Esophagus squamous epithelium (tissue), 5 donors: ENCODE data around the gene SBSN. TPM values are rescaled to one million over a fixed set of nuclear protein-coding genes. Genes with fewer than 3 reads are reported as not detected.
A peak's percentile ranks its signal among the peaks of the same experiment; 100 is the strongest.

ENCODE experiments used
- DNase-seq: peaks from one replicate; lab custom pipeline; 2025; lab: John Stamatoyannopoulos, UW
- H3K27ac ChIP-seq, 4 donors: fragments of 200-600 bp; sonication (generic); one replicate each; pipeline ENCODE4 v1.5.1; 2016 to 2019; ENCODE audit warnings: mild to moderate bottlenecking in 1 of 4
- H3K27me3 ChIP-seq, 4 donors: fragments of 200-600 bp; sonication (generic); 1 replicate in 3 of 4; 2 replicates in 1 of 4; pipeline versions ENCODE4 v1.5.1 to v1.6.0; 2017 to 2021; ENCODE audit warnings: antibody characterized with exemption in 1 of 4
- H3K36me3 ChIP-seq, 3 donors: fragments of 200-600 bp; sonication (generic); one replicate each; pipeline ENCODE4 v1.5.1; 2016 to 2019
- H3K4me1 ChIP-seq, 3 donors: fragments of 200-600 bp; sonication (generic); one replicate each; pipeline ENCODE4 v1.5.1; 2017 to 2019
- H3K4me3 ChIP-seq, 4 donors: fragments of 200-600 bp; sonication (generic); 1 replicate in 3 of 4; 2 replicates in 1 of 4; pipeline ENCODE4 v1.5.1; 2016 to 2019; ENCODE audit warnings: mild to moderate bottlenecking in 2 of 4, moderate library complexity in 1 of 4
- H3K9me3 ChIP-seq, 3 donors: fragments of 200-600 bp; sonication (generic); one replicate each; pipeline ENCODE4 v1.5.1; 2016 to 2019
- POLR2A ChIP-seq, 4 donors: fragments of 450-650 bp; IDR thresholded peaks; one replicate each; pipeline ENCODE4 v1.6.1; 2017; ENCODE audit warnings: antibody characterized with exemption in 4 of 4, mild to moderate bottlenecking in 4 of 4, moderate library complexity in 3 of 4
- WGBS, 2 donors: methylation state at CpG; one replicate each; pipeline ENCODE4 v1.1.5; 2018; 5-methylcytosine and 5-hydroxymethylcytosine counted together
- intact Hi-C: fragments of 100-400 bp; cut with DNase I; formaldehyde crosslinking; loops from one replicate; pipeline ENCODE4 v1.15.0; 2022
- total RNA-seq, 4 donors: library from RNA; depleted of rRNA; stranded (reverse); fragments of >200 nt; gene quantifications; one replicate each; pipeline ENCODE4 v1.1.0, GENCODE V29; 2016
- TF ChIP-seq, protein P1 (sequence below), 6 experiments: fragments of 450-650 bp in 4 of 6; fragments of 200-600 bp in 2 of 6; sonication (generic) in 2 of 6; IDR thresholded peaks; one replicate each; pipeline ENCODE4 v1.5.1; 2016 to 2019; ENCODE audit warnings: antibody characterized with exemption in 6 of 6, mild to moderate bottlenecking in 4 of 6, moderate library complexity in 4 of 6
- donor health status: DM: yes; HTN: yes; CAD: no.

SBSN gene
- total RNA-seq, 4 donors from 2014 or later: 58.2 to 1,096 (median 541) TPM

DNA sequence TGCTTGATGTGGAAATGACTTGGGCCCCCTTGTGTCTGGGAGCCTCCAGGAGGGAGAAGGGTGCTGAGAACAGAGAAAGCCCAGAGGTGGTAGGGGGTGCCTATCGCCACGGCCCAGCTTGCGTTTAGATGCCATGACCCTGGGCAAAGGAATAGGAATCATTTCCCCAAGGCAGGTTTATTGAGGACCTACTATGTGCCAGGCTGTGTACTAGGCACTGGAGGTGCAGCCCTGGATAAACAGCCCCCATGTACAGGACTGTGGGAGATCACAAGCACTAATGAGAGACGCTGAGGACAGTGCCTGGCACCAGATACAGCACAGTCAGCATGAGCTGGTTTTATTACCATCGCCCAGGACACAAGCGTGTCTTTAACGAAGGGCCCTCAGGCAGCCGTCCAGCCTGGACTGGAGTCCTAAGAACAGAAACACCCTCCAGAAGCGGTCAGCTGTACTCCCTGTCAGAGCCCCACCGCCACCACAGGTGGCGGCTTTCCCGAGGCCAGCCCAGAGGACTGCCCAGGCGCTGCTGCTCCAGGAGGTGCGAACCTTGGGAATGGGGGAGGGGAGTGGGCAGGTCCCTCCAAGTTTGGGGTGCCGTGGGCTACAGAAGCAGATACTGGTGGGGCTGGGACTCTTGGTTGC, 21.9 kb upstream of the SBSN start:
- WGBS, 2 donors: 76 to 80% methylated on average over 3 to 5 of the region's 15 CpGs
- TF ChIP-seq POLR2A (IDR thresholded peaks at IDR 0.05): no peak
- TF ChIP-seq, protein P1, sequence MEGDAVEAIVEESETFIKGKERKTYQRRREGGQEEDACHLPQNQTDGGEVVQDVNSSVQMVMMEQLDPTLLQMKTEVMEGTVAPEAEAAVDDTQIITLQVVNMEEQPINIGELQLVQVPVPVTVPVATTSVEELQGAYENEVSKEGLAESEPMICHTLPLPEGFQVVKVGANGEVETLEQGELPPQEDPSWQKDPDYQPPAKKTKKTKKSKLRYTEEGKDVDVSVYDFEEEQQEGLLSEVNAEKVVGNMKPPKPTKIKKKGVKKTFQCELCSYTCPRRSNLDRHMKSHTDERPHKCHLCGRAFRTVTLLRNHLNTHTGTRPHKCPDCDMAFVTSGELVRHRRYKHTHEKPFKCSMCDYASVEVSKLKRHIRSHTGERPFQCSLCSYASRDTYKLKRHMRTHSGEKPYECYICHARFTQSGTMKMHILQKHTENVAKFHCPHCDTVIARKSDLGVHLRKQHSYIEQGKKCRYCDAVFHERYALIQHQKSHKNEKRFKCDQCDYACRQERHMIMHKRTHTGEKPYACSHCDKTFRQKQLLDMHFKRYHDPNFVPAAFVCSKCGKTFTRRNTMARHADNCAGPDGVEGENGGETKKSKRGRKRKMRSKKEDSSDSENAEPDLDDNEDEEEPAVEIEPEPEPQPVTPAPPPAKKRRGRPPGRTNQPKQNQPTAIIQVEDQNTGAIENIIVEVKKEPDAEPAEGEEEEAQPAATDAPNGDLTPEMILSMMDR (IDR thresholded peaks at IDR 0.05): no peak
- intact Hi-C loops: loop anchor here (10.0 kb wide), 1 partner anchor 165 kb away; the partner anchor contains the start of gene KMT2B
- Histone ChIP-seq H3K27ac (no peak overlapping the region), H3K9me3 (no peaks in the 10 kb centered on the region), H3K4me1 (peaks cover 9 to 35% (median 12%) of the 10 kb centered on the region in 3 donors), H3K36me3 (peaks cover 0 to 39% (median 7%) of the 10 kb centered on the region in 3 donors), H3K4me3 (no peak overlapping the region), H3K27me3 (no peaks in the 10 kb centered on the region)
- DNase-seq: no peak

DNA sequence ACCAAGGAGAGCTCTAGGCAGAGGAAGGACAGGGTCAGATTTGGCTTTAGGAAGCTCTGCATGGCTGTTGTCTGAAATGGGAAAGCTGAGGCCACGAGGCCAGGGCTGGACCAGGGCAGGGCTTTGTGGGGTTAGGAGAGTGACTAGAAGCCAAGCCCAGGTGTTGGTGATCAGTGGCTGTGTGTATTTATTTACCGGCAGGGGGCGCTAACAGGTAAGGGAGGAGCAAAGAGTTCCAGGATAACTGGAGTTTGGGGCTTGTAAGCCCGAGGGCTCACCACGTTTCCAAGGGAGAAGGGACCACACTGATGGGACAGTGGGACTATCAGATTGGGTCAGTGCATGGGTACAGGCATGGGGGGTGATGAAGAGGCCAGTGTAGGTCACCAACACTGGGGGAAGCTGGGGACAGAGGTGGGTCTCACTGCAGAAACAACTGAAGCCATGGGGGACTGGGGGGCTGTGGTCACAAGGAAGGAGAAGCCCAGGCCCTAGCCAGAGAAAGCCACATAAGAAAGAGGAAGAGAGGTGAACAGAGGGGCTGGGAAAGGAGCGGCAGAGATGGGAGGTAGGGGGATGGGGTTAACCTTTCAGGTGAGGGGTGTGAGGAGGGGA, 21.2 kb upstream of the SBSN start:
- DNase-seq: no peak
- Histone ChIP-seq H3K27ac (no peak overlapping the region), H3K36me3 (peaks cover 0 to 39% (median 7%) of the 10 kb centered on the region in 3 donors), H3K4me1 (peaks cover 14 to 42% (median 16%) of the 10 kb centered on the region in 3 donors), H3K27me3 (no peaks in the 10 kb centered on the region), H3K4me3 (no peak overlapping the region), H3K9me3 (no peaks in the 10 kb centered on the region)
- TF ChIP-seq POLR2A (IDR thresholded peaks at IDR 0.05): no peak
- TF ChIP-seq, protein P1 (IDR thresholded peaks at IDR 0.05): peak; percentile 69 to 83 (median 76)
- intact Hi-C loops: loop anchor here (10.0 kb wide), 1 partner anchor 166 kb away; the partner anchor contains the start of gene KMT2B
- WGBS, 2 donors: 20 to 22% methylated on average over 6 of the region's 6 CpGs

- H3K4me3 ChIP-seq: peak overlapping the region; percentile 63 to 88 (median 82)
- 61 to 79% methylated on average over 2 to 3 of the region's 8 CpGs for WGBS, 2 donors
- no peaks in the 10 kb centered on the region for H3K9me3 ChIP-seq
- H3K36me3 ChIP-seq: peaks cover 0 to 48% (median 7%) of the 10 kb centered on the region in 3 donors
- peak overlapping the region in 3 of 4 donors; percentile 85 to 92 (median 88) for H3K27ac ChIP-seq
- TF ChIP-seq, protein P1 (IDR thresholded peaks at IDR 0.05): no peak
- no peak for TF ChIP-seq POLR2A (IDR thresholded peaks at IDR 0.05)
- no peak for DNase-seq
- peaks cover 18 to 47% (median 19%) of the 10 kb centered on the region in 3 donors for H3K4me1 ChIP-seq
- intact Hi-C loops: loop anchor here (10.0 kb wide), 1 partner anchor 168 kb away; the partner anchor contains the start of gene KMT2B
- no peaks in the 10 kb centered on the region for H3K27me3 ChIP-seq
Observed at GRCh38 chr19:35546532-35546931, 18.4 kb upstream of the SBSN start.

- Histone ChIP-seq H3K27ac (peak overlapping the region; percentile 85 to 92 (median 86)), H3K27me3 (no peaks in the 10 kb centered on the region), H3K4me1 (peaks cover 18 to 47% (median 19%) of the 10 kb centered on the region in 3 donors), H3K36me3 (peaks cover 0 to 46% (median 6%) of the 10 kb centered on the region in 3 donors), H3K9me3 (no peaks in the 10 kb centered on the region), H3K4me3 (peak overlapping the region; percentile 63 to 88 (median 82))
- no peak for DNase-seq
- intact Hi-C loops: loop anchor here (10.0 kb wide), 1 partner anchor 169 kb away; the partner anchor contains the start of gene KMT2B
- WGBS, 2 donors: 4 to 8% methylated on average over 6 to 10 of the region's 27 CpGs
- TF ChIP-seq, protein P1 (IDR thresholded peaks at IDR 0.05): no peak
- TF ChIP-seq POLR2A (IDR thresholded peaks at IDR 0.05): no peak
Observed at GRCh38 chr19:35545855-35546381, 17.8 kb upstream of the SBSN start.
